Stimulated activated CD4-positive, alpha-beta T cell treated with anti-CD3 and anti-CD28 coated beads, Interleukin-15, amount 100 ng/mL, for 1 hour (primary cell): ENCODE measurements around the gene CCDC141.
"Not testable (repeated sequence)": the region's sequence is repeated elsewhere in the genome, so short reads cannot be mapped to it uniquely, and the experiment has no call there.

Experiments
- DNase-seq, 2 donors: peaks; one replicate each; pipeline ENCODE4 v3.0.0-alpha.2; 2020; ENCODE audit warnings: low read depth in 1 of 2, low spot score in 1 of 2

CCDC141 gene

DNA sequence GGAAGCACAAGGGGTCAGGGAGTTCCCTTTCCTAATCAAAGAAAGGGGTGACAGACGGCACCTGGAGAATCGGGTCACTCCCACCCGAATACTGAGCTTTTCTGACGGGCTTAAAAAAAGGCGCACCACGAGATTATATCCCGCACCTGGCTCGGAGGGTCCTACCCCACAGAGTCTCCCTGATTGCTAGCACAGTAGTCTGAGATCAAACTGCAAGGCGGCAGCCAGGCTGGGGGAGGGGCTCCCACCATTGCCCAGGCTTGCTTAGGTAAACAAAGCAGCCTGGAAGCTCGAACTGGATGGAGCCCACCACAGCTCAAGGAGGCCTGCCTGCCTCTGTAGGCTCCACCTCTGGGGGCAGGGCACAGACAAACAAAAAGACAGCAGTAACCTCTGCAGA is 67.3 kb downstream of the CCDC141 start:
- not testable (repeated sequence) for DNase-seq

DNA sequence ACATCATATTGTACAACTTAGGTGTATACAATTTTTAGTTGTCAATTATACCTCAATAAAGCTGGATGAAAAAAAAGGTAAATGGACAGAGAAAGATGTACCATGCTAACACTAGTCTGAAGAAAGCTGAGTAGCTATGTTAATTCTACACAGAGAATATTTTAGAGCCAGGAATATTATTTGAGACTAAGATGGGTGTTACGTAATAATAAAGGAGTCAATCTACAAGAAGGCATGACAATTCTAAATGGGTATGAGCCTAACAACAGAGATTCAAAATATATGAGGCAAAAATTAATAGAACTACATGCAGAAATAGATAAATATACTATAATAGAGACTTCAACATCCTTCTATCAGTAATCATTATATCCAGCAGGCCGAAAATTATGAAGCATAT is 69.1 kb downstream of the CCDC141 start:
- DNase-seq: no peak

DNA sequence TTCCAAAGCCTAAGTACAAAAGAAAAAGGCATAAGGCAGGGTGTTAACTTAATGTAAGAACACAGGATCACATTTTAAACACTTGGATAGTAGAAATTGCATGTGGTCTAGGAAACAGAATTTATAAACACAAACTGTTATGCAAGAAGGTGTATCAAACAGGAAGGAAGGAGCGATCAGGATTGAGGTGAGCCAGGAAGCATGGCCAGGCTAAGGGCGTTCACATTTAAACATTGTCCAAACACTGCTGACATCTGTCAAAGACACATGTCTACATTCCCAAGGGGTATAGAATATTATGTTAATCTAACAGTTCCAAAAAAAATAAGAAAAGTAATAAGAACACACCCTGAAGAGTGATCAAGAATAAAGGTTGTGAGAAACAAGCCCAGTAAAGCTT is 71.3 kb downstream of the CCDC141 start:
- DNase-seq: no peak

DNA sequence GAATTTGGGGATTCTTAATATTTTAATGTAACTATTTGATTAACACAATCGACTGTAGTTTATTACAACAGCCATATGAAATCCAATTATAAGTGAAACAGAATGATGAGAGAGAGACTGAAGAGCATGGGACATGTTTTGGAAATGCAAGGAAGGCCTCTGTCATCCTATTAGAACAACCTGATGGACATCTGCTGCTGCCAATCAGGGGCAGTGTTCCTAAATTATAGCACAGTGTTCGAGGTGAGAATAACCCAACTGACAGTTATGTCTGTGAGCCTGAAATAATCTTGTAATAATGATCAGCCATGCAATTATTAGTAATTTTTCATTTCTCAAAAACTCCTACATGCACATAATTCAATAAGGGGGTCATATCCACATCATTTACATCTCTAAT is 73.6 kb downstream of the CCDC141 start:
- DNase-seq: no peak

DNA sequence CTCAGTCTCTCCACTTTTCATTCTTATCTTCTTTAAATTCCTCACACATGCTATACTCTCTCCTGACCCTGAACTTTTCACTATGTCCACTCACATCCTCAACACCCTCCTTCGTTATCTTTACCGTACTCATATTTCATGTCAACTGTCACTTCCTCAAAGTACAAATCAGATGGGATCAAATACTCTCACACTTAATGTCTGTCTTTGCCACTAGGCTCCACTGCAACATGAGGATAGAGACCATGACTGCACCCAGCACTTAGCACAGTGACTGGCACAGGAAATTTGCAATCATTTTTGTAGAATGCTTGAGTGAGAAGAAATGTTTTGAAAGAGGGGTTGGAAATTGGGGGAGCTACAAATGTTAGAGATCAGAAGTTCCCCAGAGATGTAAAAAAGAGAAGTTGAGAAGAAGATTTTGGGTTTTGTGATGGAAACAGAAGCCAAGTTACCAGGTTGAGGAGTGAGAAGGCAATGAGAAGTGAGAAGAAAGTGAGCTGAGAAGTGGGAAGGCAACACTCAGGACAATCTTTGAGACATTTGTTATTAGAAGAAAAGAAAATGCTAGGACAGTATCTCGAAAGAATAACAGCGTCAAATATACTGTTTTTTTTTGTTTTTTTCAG is 87.0 kb downstream of the CCDC141 start:
- DNase-seq: no peak

DNA sequence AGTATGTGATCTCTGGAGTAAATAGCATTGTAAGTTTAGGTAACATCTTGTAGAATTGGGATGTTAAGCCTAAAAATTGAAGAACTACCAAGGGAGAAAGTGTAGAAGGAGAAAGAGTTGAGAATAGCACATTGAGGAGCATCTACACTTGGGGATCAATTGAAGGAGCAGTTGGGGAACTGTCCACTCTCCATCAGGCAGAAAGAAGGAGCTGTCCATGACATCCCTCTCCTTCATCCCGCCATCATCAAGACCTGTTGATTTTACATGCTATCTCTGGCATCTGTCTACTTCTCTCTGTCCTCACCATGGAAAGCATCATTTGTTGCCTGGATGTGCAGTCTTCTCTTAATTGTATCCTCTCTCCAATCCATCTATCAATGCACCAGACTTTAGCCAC is 87.8 kb downstream of the CCDC141 start:
- no peak for DNase-seq

DNA sequence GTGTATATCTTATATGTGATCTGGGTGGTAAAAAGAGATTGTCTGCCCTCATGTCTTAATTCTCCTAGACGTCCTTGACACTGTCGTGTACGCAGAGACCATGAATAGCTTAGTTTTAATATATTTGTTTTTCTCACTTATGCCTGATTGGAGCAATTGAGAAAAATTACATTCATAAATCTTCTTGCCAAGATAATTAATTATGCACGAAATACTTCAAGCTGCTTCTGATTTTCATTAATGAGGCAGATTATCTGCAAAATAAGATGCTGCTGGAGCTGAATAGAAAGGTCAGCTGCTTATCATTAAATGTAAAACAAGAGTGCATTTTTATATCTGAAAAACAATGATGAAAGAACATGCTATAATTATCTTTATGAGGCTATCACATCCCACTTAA is 95.9 kb downstream of the CCDC141 start:
- no peak for DNase-seq

DNA sequence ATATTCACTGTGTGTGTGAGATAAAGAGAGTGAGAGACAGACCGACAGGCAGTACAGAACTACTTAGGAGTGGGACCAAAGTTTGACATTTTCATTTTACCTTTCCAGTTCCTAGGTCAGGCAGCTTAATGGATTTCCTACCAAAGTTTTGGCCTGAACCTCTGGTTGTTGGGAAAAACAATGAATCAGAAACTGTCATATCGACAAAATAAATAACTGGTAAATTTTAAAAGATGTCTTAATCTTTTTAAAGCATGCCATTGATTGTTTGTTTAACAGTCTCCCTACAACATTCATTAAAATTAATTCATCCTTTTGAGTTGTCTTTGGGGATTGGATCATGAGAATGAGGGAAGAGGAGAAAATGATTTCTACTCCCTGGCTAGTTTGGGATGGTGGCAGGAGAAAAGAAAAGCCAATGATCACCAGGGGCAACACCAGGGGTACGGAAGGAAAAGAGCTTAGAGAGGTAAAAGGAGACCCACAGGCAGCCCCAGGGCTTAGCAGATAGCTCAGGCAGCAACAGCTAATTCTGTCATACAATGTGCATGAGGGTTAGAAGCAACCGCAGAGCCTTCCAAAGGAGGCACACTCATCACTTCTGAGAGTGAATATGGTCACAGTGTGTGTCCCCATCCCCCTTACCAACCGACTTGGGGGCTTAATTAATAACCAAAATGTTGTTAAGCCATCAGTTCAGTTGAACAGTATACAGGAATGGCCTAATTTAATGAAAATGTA is 98.5 kb downstream of the CCDC141 start:
- no peak for DNase-seq

DNA sequence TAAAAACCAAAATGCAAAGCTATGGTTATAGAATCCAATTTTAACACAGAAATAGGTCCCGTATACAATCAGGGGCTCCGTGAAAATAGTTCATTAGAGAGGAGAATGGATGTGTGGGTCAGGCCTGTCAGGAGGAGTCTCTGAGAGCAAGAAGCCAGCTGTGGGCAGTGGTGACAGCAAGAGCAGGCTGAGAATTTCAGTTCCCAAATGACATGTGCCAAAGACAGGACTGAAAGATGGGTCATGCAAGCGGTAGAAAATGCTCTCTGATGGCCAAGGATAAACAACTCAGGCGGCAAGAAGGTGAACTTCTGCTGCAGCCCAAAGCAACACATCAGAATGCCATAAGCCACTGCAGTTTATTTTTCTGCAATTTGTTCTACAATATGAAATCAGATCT is 100.4 kb downstream of the CCDC141 start:
- DNase-seq: no peak

DNA sequence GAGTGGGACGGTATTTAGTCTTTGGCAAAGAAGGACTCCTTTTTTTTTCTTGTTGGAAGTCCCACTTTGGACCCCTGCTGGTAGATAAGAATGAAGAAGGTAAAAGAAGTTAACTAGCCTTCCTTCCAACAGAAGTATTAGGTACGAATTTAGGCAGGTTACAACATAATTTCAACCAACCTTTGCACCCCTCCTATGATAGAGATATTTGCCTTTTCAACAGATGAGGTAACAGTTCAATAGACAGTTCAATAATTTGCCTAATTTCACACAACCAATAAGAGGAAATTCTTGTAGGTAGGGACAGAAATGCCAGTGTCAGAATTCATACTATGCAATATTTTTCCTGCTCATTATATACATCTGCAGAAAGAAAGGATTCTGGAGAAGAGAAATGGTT is 100.8 kb downstream of the CCDC141 start:
- no peak for DNase-seq

DNA sequence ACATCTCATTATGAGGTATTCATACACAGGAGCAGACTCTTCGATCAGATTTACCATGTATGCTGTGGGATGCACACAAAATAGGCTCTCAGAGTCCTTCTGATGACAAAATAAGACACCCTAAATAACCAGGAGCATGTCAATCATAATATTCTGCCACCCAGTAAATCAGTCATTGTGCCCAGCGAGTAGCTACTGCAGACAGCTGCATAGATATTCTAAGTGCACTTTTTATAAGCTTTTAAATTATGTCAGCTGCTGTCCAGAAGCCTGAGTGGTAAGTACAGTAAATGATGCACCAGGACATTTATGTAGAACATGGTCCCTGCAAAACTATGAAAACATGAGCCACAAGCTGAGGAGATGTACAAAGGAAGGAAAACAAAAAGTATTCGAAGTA is 102.9 kb downstream of the CCDC141 start:
- DNase-seq: no peak

DNA sequence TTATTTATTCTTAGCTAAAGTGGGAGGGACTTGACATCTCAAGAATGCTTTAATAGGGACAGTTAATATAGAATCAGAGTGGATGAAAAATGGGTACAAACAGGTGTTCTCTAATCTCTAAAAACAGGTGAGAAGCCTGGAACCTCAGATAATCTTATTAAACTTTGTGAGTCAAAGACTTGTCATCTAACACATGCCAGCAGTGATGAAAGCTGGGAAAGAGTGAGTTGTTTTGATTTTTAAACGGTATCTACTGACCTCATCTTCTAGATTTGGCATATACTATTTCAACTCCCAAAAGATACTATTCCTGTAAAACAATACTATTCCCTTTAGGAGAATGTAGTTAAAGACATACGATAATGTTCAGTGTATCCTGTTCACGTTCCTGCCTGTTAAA is 103.4 kb downstream of the CCDC141 start:
- DNase-seq: no peak

DNA sequence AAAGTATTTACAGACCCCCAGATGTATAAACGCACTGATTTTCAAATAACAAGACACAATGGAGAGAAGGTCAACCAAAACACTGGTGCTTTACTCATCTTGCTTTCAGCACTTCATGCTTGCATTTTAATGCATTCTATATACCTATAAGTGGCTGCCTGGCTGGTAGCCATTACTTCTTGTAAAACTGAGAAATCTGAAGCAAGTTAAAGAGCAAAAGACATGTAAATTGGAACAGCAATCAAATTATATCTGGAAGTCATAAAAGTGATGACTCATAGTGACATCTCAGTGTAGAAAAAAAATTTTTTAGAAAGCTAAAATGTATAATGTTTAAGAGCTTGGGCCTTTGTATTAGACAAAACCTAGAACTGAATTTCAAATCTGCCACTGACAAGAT is 106.2 kb downstream of the CCDC141 start:
- DNase-seq: no peak

DNA sequence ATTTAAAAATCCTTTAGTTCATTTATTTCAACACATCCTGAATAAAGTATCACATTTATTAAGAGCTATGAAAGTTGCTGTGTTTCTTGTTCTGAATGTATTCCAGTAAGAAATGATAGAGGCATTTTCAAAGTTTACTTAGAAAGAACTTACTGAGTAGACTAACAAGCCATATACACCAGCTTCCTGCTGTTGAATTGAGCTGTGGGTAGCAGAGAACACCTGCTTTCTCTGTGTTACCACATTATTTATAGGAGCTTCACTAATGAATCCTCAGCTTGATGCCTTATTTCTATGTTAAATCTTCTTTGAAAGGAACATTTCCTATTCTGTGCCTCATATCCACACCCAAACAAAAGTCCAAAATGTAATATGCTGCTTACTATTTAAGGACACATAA is 115.4 kb downstream of the CCDC141 start:
- no peak for DNase-seq

DNA sequence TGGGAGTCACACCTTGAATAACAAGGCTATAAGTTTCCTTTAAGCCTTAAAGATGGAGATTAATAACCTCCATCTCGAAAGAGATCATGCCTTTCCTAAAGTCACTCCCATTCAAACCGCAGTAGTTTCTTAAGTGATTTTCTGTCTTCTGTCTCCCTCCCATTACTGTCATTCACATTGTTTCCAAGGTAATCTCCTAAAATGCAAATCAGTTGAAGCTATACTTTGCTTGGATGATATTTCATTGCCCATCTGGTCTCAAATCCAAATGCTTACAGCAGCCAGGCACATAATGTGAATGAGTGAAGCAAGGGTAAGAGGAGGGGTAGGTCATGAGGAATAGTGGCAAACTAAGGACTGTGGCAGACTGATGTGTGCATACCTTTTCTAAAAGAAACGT is 116.4 kb downstream of the CCDC141 start:
- DNase-seq: no peak

DNA sequence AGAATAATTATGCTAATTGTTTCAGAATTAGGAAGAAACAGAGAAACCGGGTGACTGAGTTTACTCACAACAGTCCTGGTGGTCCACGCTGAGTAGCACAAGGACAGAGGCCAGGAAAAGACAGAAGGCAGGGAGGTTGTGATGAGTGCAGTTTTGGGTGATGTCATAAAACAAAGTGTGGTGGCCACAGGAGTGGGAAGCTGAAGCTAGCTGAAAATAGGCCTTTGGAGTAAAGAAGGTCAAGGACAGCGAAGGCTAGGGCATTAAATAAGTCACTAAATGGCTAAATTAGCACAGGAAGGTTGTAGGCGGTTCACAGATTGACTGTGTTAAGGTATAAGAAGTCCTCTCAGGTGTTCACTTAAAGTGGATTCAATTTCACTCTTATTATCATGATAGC is 121.9 kb downstream of the CCDC141 start:
- no peak for DNase-seq

DNA sequence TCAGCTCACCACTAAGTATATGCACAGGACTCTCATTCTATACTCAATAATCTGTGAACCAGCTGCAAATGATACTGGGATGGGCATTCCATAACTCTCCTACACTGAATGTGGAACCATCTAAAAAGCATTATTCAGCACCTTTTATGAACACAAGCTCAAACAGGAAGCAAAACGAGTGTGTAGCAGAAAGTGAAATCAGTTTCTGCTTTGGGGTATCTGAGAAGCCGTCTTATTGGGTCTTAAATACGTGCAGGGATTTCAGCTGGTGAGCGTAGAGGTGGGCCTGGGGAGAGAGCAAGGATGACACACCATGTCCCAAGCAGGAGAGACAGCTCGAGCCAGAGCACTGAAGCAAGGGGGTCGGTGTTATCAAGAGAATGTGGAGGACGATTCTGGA is 122.8 kb downstream of the CCDC141 start:
- DNase-seq: no peak

DNA sequence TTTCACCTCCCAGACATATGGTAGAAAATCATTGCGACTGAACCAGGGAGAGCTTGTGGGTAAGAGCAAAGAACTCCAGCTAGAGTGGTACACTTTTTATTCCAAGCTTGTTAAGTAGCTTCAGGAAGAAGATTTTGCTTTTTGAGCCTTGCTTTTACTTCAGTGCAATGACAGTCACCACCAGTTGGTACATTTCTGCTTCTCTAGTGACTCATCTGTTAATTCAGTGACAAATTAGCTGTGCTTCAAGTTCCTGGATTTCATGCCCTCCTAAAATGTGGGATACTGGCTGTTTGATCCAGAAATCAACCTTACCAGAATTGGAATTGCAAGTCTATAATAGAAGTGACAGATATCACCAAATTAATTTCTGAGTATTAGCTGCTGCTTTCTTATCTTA is 125.1 kb downstream of the CCDC141 start:
- DNase-seq: no peak

DNA sequence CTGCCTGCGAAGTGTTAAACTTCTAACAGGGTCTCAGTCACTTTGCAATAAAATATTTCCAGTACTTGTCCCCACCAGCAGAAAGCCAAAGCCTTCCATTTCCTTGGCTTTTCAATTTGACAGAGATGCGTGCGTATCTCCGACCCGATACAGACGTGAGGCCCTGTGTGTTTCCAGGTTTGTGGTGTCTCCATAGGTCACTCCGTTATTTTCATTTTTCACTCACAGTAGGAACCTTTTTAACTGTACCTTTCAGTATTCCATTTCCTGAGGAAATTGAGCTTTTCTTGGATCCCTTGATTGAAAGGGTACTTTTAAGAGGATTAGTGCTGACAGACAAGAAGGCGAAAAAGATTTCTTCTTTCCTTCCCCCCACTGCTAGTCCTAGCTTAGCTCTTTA is 126.4 kb downstream of the CCDC141 start:
- no peak for DNase-seq

DNA sequence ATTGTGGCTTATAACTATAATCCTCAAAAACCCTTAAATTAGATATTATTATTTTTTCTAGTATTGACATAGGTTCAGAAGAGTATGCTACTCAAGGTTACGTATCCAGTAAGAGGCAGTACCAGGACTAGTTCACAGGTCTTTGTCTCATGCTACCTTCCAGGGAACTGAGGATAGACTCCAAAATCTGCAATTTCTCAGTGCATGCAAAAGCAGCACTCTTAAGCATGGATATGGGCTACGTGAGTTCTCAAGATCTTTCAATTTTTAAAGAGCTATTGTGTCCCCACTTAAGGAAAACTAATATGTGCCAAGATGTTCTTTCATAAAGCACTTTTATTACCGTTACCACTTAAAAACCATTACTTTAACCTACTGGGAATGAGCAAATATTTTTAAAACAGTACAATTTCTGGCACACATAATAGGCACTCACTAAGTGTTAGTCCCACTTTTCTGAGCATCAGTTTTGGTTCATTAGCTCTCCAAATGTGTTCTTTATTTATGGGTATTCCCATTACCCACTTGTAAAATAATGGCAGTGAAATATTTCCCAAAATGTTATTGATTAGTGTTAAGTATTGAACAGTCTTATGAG is 128.9 kb downstream of the CCDC141 start:
- DNase-seq: no peak

DNA sequence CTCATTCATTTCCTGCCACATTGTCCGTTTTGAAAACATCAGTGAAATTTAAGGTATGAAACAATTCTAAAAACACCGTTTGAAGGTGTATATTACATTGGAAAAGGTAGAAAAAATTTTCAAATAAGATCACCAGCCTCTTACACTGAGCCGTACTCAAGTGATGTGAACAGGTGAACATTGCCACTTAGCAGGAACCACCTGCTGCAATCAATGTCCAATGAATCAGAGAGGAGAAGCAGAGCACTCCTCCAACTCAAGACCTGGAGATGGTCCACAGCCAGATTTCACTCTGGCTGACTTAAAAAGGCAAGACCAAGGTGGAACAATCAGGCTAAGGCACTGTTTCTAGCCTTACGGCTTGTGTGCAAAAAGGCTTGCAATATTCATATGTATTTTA is 132.4 kb downstream of the CCDC141 start:
- DNase-seq: no peak

DNA sequence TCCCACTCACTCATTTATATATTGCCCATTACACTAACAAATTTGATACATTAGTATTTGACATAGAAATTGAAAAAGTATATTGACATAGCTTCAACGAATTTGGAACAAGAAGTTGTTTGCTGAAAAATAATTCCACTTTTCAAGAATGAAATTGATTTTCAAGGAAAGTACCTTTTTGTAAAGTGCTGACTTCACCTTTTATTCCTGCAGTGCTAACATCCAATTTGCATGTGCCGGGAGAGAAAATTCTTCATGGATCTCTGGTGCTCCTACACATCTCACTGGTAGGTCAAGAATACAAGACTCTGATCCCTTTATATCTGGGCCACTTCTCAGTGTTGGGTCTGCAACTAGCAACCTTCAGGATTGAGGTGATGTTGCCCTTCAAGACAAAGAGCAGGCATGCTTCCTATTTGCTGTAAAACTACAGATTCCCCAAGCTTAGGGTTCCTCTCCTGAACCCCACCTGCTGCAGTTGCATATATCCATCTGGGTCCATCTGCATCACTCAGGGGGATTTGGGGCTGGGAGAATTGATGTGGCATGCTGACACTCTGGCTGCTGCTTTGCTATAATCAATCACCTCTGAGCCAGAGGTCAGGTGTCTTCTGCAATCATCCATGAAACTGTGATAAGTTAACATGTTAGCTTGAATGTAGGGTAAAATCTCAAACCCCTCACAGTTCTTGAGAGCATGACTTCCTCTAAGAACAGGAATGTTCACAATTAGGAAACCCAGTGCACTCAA is 134.3 kb downstream of the CCDC141 start:
- no peak for DNase-seq
